Measurements from ENCODE around the gene DUSP16. TPM values are rescaled to one million over a fixed set of nuclear protein-coding genes. Genes with fewer than 3 reads are reported as not detected.

DUSP16 gene
- total RNA-seq, 3 donors from 2014 or later (not counting 1 experiment from before 2014, with no cell fraction given) = 6.9 to 19.9 (median 10.0) TPM

DNA sequence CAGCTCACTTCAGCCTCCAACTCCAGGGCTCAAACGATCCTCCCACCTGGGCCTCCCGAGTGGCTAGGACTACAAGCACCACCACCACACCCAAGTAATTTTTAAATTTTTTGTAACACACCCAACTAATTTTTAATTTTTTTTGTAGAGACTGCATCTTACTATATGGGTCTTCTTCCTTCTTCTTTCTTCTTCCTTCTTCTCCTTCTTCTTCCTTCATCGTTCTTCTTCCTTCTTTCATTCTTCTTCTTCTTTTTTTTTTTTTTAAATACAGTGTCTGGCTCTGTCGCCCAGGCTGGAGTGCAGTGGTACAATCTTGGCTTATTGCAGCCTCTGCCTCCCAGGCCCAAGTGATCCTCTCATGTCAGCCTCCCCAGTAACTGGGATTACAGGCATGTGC is 48.0 kb upstream of the DUSP16 start:
- Mint-ChIP-seq H3K4me3 (peak overlapping the region; percentile 90), H3K27ac (peak overlapping the region; percentile 90 to 98), H3K36me3 (no peaks in the 10 kb centered on the region), H3K4me1 (peaks cover 29 to 30% of the 10 kb centered on the region in 2 donors), H3K9me3 (no peaks in the 10 kb centered on the region), H3K27me3 (ENCODE audit: low read depth in 2 of 2) (no peaks in the 10 kb centered on the region)
- no peaks in the 10 kb centered on the region for H3K9me3 ChIP-seq (ENCODE audit: control insufficient read depth, insufficient read depth, low read length)
- H3K4me3 ChIP-seq (ENCODE audit: low read length) = no peak overlapping the region
- H3K4me1 ChIP-seq (ENCODE audit: control insufficient read depth, insufficient read depth, low read length) = peaks cover 17% of the 10 kb centered on the region
- no peaks in the 10 kb centered on the region for H3K27me3 ChIP-seq (ENCODE audit: control insufficient read depth, insufficient read depth, low read length)
- no peaks in the 10 kb centered on the region for H3K36me3 ChIP-seq (ENCODE audit: control insufficient read depth, insufficient read depth, low read length)
- no peak overlapping the region for H3K27ac ChIP-seq (ENCODE audit: low read length)
- 86% methylated on average over 4 of the region's 4 CpGs for WGBS (ENCODE audit: insufficient coverage)
- intact Hi-C loops (cut with micrococcal nuclease) = loop anchor here (1.0 to 5.0 kb wide), 2 partner anchors 86 to 117 kb away; partner anchors contain the start of gene GPR19
- no peak for DNase-seq
- TF ChIP-seq, protein P1, sequence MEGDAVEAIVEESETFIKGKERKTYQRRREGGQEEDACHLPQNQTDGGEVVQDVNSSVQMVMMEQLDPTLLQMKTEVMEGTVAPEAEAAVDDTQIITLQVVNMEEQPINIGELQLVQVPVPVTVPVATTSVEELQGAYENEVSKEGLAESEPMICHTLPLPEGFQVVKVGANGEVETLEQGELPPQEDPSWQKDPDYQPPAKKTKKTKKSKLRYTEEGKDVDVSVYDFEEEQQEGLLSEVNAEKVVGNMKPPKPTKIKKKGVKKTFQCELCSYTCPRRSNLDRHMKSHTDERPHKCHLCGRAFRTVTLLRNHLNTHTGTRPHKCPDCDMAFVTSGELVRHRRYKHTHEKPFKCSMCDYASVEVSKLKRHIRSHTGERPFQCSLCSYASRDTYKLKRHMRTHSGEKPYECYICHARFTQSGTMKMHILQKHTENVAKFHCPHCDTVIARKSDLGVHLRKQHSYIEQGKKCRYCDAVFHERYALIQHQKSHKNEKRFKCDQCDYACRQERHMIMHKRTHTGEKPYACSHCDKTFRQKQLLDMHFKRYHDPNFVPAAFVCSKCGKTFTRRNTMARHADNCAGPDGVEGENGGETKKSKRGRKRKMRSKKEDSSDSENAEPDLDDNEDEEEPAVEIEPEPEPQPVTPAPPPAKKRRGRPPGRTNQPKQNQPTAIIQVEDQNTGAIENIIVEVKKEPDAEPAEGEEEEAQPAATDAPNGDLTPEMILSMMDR (IDR thresholded peaks at IDR 0.05) = no peak
- ATAC-seq = no peak

DNA sequence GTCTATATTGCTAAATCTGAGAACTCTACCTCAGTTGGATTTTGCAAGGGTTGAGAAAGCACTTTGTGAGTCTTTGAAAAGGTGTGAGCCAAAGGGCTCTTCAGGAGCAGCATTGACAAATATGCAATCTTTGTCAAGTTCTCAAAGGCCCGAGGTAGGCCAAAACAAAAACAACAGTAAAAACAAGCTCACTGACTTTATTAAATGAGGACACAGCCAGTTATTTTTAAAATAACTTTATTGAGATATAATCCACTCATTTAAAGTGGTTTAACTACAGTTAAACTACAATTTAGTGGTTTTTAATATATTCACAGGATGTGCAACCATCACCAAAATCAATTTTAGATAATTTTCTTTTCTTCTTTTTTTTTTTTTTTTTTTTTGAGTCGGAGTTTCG is 47.0 kb upstream of the DUSP16 start:
- H3K9me3 Mint-ChIP-seq = no peaks in the 10 kb centered on the region
- no peak overlapping the region for H3K27ac ChIP-seq (ENCODE audit: low read length)
- 94% methylated on average over 3 of the region's 3 CpGs for WGBS (ENCODE audit: insufficient coverage)
- no peak overlapping the region for H3K4me3 Mint-ChIP-seq
- intact Hi-C loops (cut with micrococcal nuclease) = loop anchor here (5.0 kb wide), 1 partner anchor 118 kb away; no protein-coding TSS in a partner anchor
- H3K27me3 ChIP-seq (ENCODE audit: control insufficient read depth, insufficient read depth, low read length) = no peaks in the 10 kb centered on the region
- no peak overlapping the region for H3K27ac Mint-ChIP-seq
- peaks cover 29 to 30% of the 10 kb centered on the region in 2 donors for H3K4me1 Mint-ChIP-seq
- H3K27me3 Mint-ChIP-seq (ENCODE audit: low read depth in 2 of 2) = peaks cover 4 to 7% of the 10 kb centered on the region in 2 donors
- H3K36me3 ChIP-seq (ENCODE audit: control insufficient read depth, insufficient read depth, low read length) = no peaks in the 10 kb centered on the region
- TF ChIP-seq, protein P1 (IDR thresholded peaks at IDR 0.05) = no peak
- no peaks in the 10 kb centered on the region for H3K36me3 Mint-ChIP-seq
- H3K4me1 ChIP-seq (ENCODE audit: control insufficient read depth, insufficient read depth, low read length) = peaks cover 17% of the 10 kb centered on the region
- ATAC-seq = no peak
- no peak for DNase-seq
- H3K4me3 ChIP-seq (ENCODE audit: low read length) = no peak overlapping the region
- H3K9me3 ChIP-seq (ENCODE audit: control insufficient read depth, insufficient read depth, low read length) = no peaks in the 10 kb centered on the region

DNA sequence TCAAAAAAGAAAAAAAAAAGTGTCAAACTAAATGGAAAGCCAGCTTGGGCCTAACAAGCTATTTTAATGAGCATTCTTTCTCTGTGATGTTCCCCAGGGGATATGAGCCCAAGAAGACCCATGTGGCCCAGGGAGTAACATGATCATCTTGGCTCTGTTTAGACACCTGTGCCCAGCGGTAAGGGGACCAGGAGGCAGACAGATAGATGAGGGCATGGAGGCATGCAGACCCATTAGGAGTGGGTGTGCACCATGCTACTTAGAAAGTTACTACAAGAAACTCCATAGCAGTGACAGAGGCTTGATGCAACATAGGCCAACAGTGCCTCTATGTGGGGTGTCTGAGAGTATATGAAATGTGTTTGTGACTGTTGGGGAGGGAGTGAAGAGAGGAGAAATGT is 45.9 kb upstream of the DUSP16 start:
- no peak overlapping the region for H3K27ac ChIP-seq (ENCODE audit: low read length)
- H3K4me3 ChIP-seq (ENCODE audit: low read length) = no peak overlapping the region
- H3K4me1 ChIP-seq (ENCODE audit: control insufficient read depth, insufficient read depth, low read length) = peaks cover 17% of the 10 kb centered on the region
- peak in 1 of 2 donors; percentile 25 for DNase-seq
- Mint-ChIP-seq H3K27ac (no peak overlapping the region), H3K27me3 (ENCODE audit: low read depth in 2 of 2) (peaks cover 4 to 8% of the 10 kb centered on the region in 2 donors), H3K36me3 (no peaks in the 10 kb centered on the region), H3K9me3 (no peaks in the 10 kb centered on the region), H3K4me3 (peak overlapping the region; percentile 26), H3K4me1 (peaks cover 27 to 28% of the 10 kb centered on the region in 2 donors)
- WGBS (ENCODE audit: insufficient coverage) = 95% methylated on average over 1 of the region's 1 CpG
- intact Hi-C loops (cut with micrococcal nuclease) = no loop called here
- no peak for ATAC-seq
- H3K27me3 ChIP-seq (ENCODE audit: control insufficient read depth, insufficient read depth, low read length) = no peaks in the 10 kb centered on the region
- H3K9me3 ChIP-seq (ENCODE audit: control insufficient read depth, insufficient read depth, low read length) = no peaks in the 10 kb centered on the region
- TF ChIP-seq, protein P1 (IDR thresholded peaks at IDR 0.05) = no peak
- no peaks in the 10 kb centered on the region for H3K36me3 ChIP-seq (ENCODE audit: control insufficient read depth, insufficient read depth, low read length)
